Left lung (tissue), 10 donors: Measurements from ENCODE around the gene SPTBN4. TPM values are rescaled to one million over a fixed set of nuclear protein-coding genes. Genes with fewer than 3 reads are reported as not detected.

Experiments used
- ATAC-seq: fragments of 200-7000 bp; cut with Tn5 transposase; one replicate; pipeline ENCODE4 v1.9.1; 2020; ENCODE audit warnings: moderate library complexity
- DNase-seq, 4 donors: peaks; one replicate each; pipeline ENCODE4 v3.0.0-alpha.2; 2013 to 2020
- H3K27ac ChIP-seq, 2 donors: fragments of 200-600 bp; sonication (generic) in 1 of 2; one replicate each; pipeline versions ENCODE4 v1.5.0 to v1.8.0; 2020 to 2021
- H3K27me3 ChIP-seq, 2 donors: fragments of 200-600 bp; sonication (generic) in 1 of 2; one replicate each; pipeline versions ENCODE4 v1.5.0 to v1.8.0; 2020 to 2021
- H3K36me3 ChIP-seq, 2 donors: fragments of 200-600 bp; sonication (generic) in 1 of 2; one replicate each; pipeline versions ENCODE4 v1.5.0 to v1.8.0; 2020 to 2021
- H3K4me1 ChIP-seq, 2 donors: fragments of 200-600 bp; one replicate each; pipeline ENCODE4 v1.8.0; 2021
- H3K4me3 ChIP-seq, 2 donors: fragments of 200-600 bp; sonication (generic) in 1 of 2; one replicate each; pipeline versions ENCODE4 v1.5.0 to v1.8.0; 2020 to 2021; ENCODE audit warnings: mild to moderate bottlenecking in 1 of 2
- H3K9me3 ChIP-seq, 2 donors: fragments of 200-600 bp; sonication (generic) in 1 of 2; one replicate each; pipeline versions ENCODE4 v1.5.0 to v1.8.0; 2020 to 2021
- intact Hi-C, 2 donors: fragments of 100-400 bp; cut with DNase I; formaldehyde crosslinking; loops; one replicate each; pipeline versions ENCODE4 v1.11.2 to v1.14.2; 2022
- polyA plus RNA-seq, 6 donors: library from polyadenylated mRNA; unstranded; fragments of 120-200 nt; gene quantifications; one replicate each; pipeline ENCODE4 v1.2.1, GENCODE V29; 2013; ENCODE audit not compliant: insufficient read length in 6 of 6
- total RNA-seq, 2 donors: library from RNA; stranded (reverse); fragmentation: NEBNext Ultra II Directional; extraction: Animal tissue kit (Norgen Biotek cat#: 25700); gene quantifications; one replicate each; pipeline ENCODE4 v1.2.1, GENCODE V29; 2021
- TF ChIP-seq, protein P1 (sequence below), 2 donors: fragments of 200-600 bp; sonication (generic) in 1 of 2; IDR thresholded peaks; one replicate each; pipeline versions ENCODE4 v1.5.0 to v1.8.0; 2021; ENCODE audit warnings: antibody characterized with exemption in 2 of 2
- donor health status: DM: no; HTN: yes; CAD: no.
- donor health status: DM: no; HTN: no; CAD: no.

SPTBN4 gene
- total and polyA plus RNA-seq, 8 donors = 0.42 to 2.5 (median 1.3) TPM

DNA sequence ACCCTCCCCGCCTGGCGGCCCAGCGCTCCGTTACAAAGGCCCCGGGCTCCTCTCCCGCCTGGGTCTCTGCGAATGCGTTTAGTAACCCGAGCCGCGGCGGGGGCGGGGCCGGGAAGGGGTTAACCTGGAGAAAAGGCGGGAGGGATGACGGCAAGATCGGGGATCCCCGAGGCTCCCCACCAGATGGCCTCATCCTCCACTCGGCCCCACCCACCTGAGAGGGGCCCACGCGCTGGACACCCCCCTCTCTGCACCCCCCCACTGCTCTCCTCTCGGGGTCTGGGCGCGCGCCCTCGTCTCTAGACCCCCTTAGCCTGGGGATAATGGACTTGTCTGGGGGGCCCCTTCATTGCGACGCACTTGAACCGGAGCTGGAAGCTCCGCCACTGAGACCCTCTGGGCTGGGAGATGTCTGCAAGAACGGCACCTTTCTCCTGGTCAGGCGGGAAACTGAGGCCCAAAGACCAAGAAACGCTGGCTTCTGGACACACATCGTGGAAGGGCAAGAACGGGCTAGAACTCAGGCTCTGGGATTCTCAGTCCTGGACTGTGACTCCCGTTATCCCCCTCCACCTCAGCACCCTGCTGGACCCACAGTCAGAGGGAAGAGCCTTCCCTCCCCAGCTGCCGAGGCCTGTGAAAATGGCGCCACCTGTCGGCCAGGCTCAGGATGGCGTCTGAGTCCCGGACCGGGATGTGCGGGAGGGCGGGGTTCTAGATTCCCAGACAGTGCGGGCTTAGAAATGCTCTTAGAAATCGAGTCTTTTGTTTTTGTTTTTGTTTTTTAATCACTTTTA lies 131.5 kb downstream of the SPTBN4 start:
- no peak overlapping the region for H3K27ac ChIP-seq
- peaks cover 18 to 64% of the 10 kb centered on the region in 2 donors for H3K4me1 ChIP-seq
- intact Hi-C loops = loop anchor here in 1 of 2 donors (10.0 kb wide), 1 partner anchor 64 kb away; no protein-coding TSS in a partner anchor
- DNase-seq (peak; percentile 85 to 97 (median 92)), ATAC-seq (peak; percentile 78)
- H3K9me3 ChIP-seq = no peaks in the 10 kb centered on the region
- peaks cover 42 to 90% of the 10 kb centered on the region in 2 donors for H3K27me3 ChIP-seq
- no peak overlapping the region for H3K4me3 ChIP-seq
- H3K36me3 ChIP-seq = no peaks in the 10 kb centered on the region
- TF ChIP-seq, protein P1, sequence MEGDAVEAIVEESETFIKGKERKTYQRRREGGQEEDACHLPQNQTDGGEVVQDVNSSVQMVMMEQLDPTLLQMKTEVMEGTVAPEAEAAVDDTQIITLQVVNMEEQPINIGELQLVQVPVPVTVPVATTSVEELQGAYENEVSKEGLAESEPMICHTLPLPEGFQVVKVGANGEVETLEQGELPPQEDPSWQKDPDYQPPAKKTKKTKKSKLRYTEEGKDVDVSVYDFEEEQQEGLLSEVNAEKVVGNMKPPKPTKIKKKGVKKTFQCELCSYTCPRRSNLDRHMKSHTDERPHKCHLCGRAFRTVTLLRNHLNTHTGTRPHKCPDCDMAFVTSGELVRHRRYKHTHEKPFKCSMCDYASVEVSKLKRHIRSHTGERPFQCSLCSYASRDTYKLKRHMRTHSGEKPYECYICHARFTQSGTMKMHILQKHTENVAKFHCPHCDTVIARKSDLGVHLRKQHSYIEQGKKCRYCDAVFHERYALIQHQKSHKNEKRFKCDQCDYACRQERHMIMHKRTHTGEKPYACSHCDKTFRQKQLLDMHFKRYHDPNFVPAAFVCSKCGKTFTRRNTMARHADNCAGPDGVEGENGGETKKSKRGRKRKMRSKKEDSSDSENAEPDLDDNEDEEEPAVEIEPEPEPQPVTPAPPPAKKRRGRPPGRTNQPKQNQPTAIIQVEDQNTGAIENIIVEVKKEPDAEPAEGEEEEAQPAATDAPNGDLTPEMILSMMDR (IDR thresholded peaks at IDR 0.05) = peak; percentile 98 to 99

DNA sequence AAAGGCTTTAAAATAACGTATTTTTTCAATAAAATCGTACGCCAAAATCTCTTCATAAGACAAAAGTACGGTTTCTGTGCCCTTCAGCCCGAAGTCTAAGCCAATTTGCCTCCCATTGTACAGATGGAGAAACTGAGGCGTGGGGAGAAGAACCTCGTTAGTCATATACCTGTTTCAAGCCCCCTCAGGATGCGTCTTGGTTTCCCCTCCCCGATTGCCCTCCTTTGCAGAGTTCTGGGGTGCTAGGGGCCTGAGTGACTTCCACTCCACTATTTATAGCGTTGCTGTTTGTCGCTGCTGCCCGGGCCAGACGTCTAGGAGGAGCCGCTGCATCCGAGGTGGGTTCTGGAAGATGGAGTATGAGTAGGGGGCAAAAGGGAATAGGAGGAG lies 132.1 kb downstream of the SPTBN4 start:
- ATAC-seq (no peak), DNase-seq (no peak)
- H3K4me1 ChIP-seq = peaks cover 18 to 70% of the 10 kb centered on the region in 2 donors
- H3K36me3 ChIP-seq = no peaks in the 10 kb centered on the region
- peaks cover 42 to 96% of the 10 kb centered on the region in 2 donors for H3K27me3 ChIP-seq
- H3K9me3 ChIP-seq = no peaks in the 10 kb centered on the region
- H3K4me3 ChIP-seq = no peak overlapping the region
- intact Hi-C loops = loop anchor here in 1 of 2 donors (10.0 kb wide), 1 partner anchor 64 kb away; no protein-coding TSS in a partner anchor
- H3K27ac ChIP-seq = no peak overlapping the region
- TF ChIP-seq, protein P1 (IDR thresholded peaks at IDR 0.05) = peak in 1 of 2 donors; percentile 27

DNA sequence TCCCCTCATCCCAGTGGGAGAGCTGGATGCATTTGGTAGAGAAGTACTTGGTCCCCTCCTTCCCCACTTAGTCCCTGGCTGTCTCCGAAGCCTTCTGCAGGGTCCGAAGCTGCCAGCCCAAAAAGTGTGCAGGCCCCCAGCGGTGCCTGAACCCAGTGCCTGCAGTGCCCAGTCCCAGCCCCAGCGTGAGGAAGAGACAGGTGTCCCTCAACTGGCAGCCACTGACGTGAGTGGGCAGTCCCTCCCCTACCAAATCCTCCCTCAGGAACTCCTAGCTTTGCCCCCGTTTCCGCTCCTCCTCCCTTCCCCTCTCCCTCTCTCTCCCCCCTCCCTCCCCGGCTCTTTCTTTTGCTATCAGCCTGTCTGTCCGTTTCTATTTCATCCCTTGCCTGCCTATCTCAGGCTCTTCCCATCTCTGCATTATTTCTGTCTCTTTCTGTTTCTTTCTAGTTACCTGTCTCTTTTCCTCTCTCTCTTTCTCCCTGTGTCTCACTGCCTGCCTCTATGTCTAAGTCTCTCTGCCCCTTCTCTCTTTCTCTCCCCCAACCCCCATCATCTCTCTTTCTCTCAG lies 132.6 kb downstream of the SPTBN4 start:
- Histone ChIP-seq H3K4me1 (peaks cover 22 to 74% of the 10 kb centered on the region in 2 donors), H3K4me3 (no peak overlapping the region), H3K27me3 (peaks cover 42 to 100% of the 10 kb centered on the region in 2 donors), H3K36me3 (no peaks in the 10 kb centered on the region), H3K27ac (no peak overlapping the region), H3K9me3 (no peaks in the 10 kb centered on the region)
- DNase-seq (peak in 1 of 4 donors; percentile 49), ATAC-seq (no peak)
- TF ChIP-seq, protein P1 (IDR thresholded peaks at IDR 0.05) = no peak
- intact Hi-C loops = loop anchor here in 1 of 2 donors (10.0 kb wide), 1 partner anchor 65 kb away; no protein-coding TSS in a partner anchor

DNA sequence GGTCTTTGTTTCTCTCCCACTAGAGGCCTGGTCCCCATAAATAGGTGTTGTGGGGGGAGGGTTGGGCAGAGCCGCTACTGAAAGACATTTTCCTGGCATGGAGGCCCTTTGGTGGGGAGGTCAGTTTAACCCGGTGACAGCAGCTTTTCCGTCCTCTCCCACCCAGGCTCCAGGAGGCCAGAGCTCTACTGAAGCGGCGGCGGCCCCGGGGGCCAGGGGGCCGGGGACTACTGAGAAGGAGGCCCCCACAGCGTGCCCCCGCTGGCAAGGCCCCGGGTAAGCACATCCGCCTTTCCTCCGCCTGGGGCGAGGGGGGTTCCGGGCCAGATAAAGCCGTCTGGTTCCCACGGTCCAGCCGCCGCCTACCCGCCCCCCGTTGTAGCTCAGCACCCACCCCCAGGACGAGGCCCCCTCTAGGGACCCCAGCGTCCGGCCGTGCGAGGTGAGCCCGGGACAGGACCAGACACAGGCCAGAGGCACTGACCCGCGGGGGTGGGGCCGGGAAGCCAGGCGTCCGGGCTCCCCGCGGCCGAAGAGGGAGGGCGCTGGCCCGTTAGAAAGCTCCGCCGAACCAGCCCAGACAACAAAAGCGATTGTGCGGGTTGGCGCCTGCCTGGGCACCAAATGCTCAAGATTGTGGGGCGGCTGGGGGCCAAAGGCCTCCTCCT lies 133.2 kb downstream of the SPTBN4 start:
- peak in 1 of 4 donors; percentile 82 for DNase-seq
- Histone ChIP-seq H3K4me3 (no peak overlapping the region), H3K27ac (peak overlapping the region in 1 of 2 donors; percentile 35), H3K36me3 (no peaks in the 10 kb centered on the region), H3K27me3 (peaks cover 42 to 100% of the 10 kb centered on the region in 2 donors), H3K4me1 (peaks cover 28 to 80% of the 10 kb centered on the region in 2 donors), H3K9me3 (no peaks in the 10 kb centered on the region)
- TF ChIP-seq, protein P1 (IDR thresholded peaks at IDR 0.05) = no peak
- intact Hi-C loops = loop anchor here in 1 of 2 donors (10.0 kb wide), 1 partner anchor 65 kb away; no protein-coding TSS in a partner anchor
- no peak for ATAC-seq
